Measurements from ENCODE around the gene RIMBP2.

Gene RIMBP2

DNA sequence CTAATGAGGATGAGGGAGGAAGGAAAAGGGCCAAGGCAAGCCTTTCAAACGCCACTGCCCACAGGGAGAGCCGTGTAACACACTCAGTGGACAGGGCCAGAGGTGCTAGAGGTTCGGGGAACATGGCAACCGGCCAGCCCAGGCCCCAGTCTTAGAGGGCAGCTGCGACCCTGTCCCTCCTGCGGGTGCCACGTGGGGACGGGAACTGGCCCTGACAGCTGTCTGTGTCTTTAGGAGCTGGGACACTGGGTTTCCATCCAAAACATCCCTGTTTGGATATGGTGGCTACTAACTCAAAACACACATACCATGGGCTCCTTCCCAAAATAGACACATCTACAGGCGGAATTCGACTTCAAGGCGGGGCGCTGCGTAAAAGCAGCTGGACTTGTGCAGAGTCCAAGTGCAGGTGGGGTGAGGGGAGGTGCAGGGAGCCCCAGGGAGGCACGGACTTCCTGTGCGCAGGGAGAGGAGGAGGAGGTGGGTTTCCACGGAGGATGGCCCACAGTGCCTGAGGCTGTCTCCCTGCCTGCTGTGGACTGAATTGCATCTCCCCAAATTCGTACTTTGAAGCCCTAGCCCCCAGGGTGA, 193.8 kb downstream of the RIMBP2 start:
- Histone ChIP-seq H3K4me3 (no peak overlapping the region), H3K9ac (no peak overlapping the region), H4K20me1 (peaks cover 0 to 9% (median 0%) of the 10 kb centered on the region in 11 experiments; a peak in 3 of 22 replicates), H3K4me2 (no peak overlapping the region), H3K4me1 (peaks cover 0 to 11% (median 3%) of the 10 kb centered on the region in 10 experiments; a peak in 9 of 20 replicates), H3K36me3 (no peaks in the 10 kb centered on the region), H3K27me3 (peaks cover 0 to 6% (median 0%) of the 10 kb centered on the region in 11 experiments; a peak in 3 of 22 replicates), H3K27ac (no peak overlapping the region), H3K9me3 (replicated peaks in 1 of 11) (no peaks in the 10 kb centered on the region)
- TF ChIP-seq Cebpa-rat (IDR thresholded peaks at IDR 0.05) = no peak

DNA sequence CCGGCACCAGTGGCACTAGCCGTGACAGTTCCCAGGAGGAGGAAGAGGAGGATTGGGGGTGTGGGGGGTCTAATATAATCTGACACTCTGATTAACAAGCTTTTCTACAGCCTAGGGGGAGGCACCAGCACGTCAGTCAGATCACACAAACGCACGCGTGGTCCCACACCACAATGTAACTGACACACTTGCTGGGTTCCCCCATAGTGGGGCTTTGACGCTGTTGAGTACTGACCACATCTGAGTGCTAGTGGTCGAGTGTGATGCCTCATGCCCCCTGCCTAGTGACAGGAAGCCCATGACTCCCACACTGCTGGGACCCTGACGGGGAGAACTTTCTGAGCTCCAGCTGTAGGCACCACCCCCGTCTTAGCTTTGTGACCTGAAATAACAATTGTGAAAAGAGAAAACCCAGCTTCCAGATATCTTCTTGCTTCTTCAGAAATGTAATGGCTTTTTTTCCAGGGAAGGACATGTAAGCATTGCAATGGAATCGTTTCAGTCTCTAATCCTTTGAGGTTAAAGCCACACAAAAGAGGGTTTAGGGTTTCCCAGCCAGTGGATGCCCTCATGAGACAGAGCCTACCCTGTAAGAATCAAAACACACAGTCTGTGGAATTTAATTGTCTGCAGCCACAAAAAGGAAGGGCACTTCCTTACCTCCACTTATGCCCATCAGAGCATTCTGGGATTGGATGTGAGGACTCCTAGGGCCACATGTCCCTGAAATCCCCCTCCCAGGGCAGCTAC, 194.5 kb downstream of the RIMBP2 start:
- no peaks in the 10 kb centered on the region for H3K36me3 ChIP-seq
- no peak overlapping the region for H3K27ac ChIP-seq
- TF ChIP-seq Cebpa-rat (IDR thresholded peaks at IDR 0.05) = no peak
- no peak overlapping the region for H3K4me3 ChIP-seq
- H3K9ac ChIP-seq = no peak overlapping the region
- peak overlapping the region in 6 of 11 experiments; percentile 6 to 36 (median 16); a peak in 6 of 22 replicates for H3K4me2 ChIP-seq
- H4K20me1 ChIP-seq = peaks cover 0 to 9% (median 0%) of the 10 kb centered on the region in 11 experiments; a peak in 3 of 22 replicates
- H3K4me1 ChIP-seq = peaks cover 0 to 11% (median 3%) of the 10 kb centered on the region in 10 experiments; a peak in 9 of 20 replicates
- H3K27me3 ChIP-seq = peaks cover 0 to 6% (median 0%) of the 10 kb centered on the region in 11 experiments; a peak in 3 of 22 replicates
- H3K9me3 ChIP-seq (replicated peaks in 1 of 11) = peaks cover 0 to 2% (median 0%) of the 10 kb centered on the region in 11 experiments; a peak in 1 of 22 replicates

DNA sequence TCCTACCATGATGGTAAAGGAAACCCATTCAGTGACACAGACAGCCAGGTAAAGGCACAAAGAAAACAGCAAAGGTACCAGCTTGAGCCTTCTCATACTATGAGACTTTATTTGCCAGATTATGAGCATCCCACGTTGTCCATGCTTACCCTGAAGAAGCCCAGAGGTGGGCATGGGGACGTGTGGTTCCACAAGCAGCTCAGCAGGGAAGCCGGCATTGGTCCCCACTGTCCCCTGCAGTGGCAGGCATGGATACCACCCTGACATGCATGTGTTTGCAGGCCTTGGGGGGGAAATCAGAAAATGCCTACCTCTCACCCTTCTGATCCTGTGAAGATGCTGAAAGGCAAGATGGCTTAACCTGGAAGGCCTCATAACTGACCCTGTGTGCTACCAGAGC, 195.3 kb downstream of the RIMBP2 start:
- peaks cover 0 to 10% (median 2%) of the 10 kb centered on the region in 11 experiments; a peak in 7 of 22 replicates for H3K9me3 ChIP-seq (replicated peaks in 1 of 11)
- H3K27ac ChIP-seq = no peak overlapping the region
- TF ChIP-seq Cebpa-rat (IDR thresholded peaks at IDR 0.05) = no peak
- H3K4me2 ChIP-seq = 0 out of 22 replicates have a peak overlapping the region, but pooled peaks of 1 of the 11 experiments have one; percentile 6
- no peaks in the 10 kb centered on the region for H3K36me3 ChIP-seq
- no peak overlapping the region for H3K9ac ChIP-seq
- H3K27me3 ChIP-seq = peaks cover 0 to 6% (median 0%) of the 10 kb centered on the region in 11 experiments; a peak in 3 of 22 replicates
- no peak overlapping the region for H3K4me3 ChIP-seq
- peaks cover 0 to 9% (median 0%) of the 10 kb centered on the region in 11 experiments; a peak in 3 of 22 replicates for H4K20me1 ChIP-seq
- peaks cover 0 to 11% (median 3%) of the 10 kb centered on the region in 10 experiments; a peak in 9 of 20 replicates for H3K4me1 ChIP-seq

DNA sequence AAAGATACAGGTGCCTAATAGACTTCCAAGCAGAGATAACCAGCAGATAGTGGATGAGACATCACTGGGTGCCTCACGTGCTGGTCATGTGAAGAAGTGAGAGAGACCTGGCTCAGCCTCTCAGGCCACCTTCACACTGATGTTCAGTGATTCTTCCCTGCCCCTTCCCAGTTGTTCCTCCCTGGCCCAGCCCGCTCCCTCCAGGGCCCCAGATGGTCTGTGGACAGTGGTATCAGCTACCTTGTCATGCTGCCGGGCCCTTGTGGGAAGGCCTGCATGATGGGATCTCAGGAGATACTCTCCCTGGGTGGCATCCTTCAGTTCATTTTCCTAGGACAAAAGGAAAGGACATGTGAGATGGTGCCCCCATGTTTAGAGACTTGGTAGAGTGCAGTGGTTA, 198.5 kb downstream of the RIMBP2 start:
- Histone ChIP-seq H3K4me1 (peaks cover 0 to 11% (median 3%) of the 10 kb centered on the region in 10 experiments; a peak in 9 of 20 replicates), H3K9ac (no peak overlapping the region), H4K20me1 (peaks cover 0 to 7% (median 0%) of the 10 kb centered on the region in 11 experiments; a peak in 1 of 22 replicates), H3K27ac (no peak overlapping the region), H3K9me3 (replicated peaks in 1 of 11) (peaks cover 0 to 15% (median 7%) of the 10 kb centered on the region in 11 experiments; a peak in 7 of 22 replicates), H3K4me3 (no peak overlapping the region), H3K36me3 (no peaks in the 10 kb centered on the region), H3K27me3 (no peaks in the 10 kb centered on the region), H3K4me2 (no peak overlapping the region)
- no peak for TF ChIP-seq Cebpa-rat (IDR thresholded peaks at IDR 0.05)

DNA sequence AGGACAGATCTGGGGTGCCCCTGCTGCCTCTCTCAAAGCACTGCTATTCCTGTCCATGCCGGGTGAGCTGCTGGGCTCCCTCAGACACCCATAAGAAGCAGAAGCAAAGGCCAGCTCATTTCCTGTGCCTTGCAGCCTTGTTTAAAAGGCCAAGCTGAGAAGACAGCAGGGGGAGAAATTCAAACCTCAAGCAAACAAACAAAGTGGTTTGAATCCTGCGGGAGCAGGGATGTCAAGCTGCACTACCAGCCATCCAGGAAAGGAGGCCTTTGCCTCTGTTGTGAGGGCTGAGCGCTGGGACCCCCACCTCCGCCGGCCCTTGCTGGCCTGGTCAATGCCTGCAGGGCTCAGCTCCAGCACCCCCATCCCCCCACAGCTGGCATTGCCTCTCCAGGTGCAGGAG, 201.9 kb downstream of the RIMBP2 start:
- TF ChIP-seq Cebpa-rat (IDR thresholded peaks at IDR 0.05) = no peak
- no peaks in the 10 kb centered on the region; a peak in 1 of 20 replicates for H3K4me1 ChIP-seq
- no peaks in the 10 kb centered on the region for H3K27me3 ChIP-seq
- no peaks in the 10 kb centered on the region for H3K36me3 ChIP-seq
- H4K20me1 ChIP-seq = no peaks in the 10 kb centered on the region
- peaks cover 0 to 15% (median 7%) of the 10 kb centered on the region in 11 experiments; a peak in 7 of 22 replicates for H3K9me3 ChIP-seq (replicated peaks in 1 of 11)
- H3K27ac ChIP-seq = no peak overlapping the region
- no peak overlapping the region for H3K4me2 ChIP-seq
- H3K9ac ChIP-seq = no peak overlapping the region
- no peak overlapping the region for H3K4me3 ChIP-seq

DNA sequence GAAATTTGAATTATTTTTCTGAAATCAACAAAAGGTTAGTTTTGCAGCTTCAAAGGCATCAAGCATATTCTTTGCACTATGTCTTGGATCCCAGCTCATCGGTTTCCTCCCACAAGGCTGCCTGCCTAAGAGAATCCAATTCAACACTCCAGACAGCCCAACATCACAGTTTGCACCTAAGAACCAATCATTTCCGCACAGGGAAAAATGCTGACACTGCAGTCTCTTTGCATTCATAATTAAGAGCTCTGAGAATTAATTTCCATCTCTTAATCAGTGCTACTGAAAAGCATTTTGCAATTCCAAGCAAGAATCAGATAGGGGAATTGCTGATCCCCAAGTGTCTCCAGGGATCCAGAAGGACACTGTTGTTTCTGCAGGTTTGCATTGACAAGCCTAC, 202.5 kb downstream of the RIMBP2 start:
- H3K4me2 ChIP-seq = no peak overlapping the region
- H3K27ac ChIP-seq = no peak overlapping the region
- no peak overlapping the region for H3K9ac ChIP-seq
- TF ChIP-seq Cebpa-rat (IDR thresholded peaks at IDR 0.05) = no peak
- no peaks in the 10 kb centered on the region; a peak in 1 of 20 replicates for H3K4me1 ChIP-seq
- H3K9me3 ChIP-seq (replicated peaks in 1 of 11) = peaks cover 0 to 15% (median 7%) of the 10 kb centered on the region in 11 experiments; a peak in 7 of 22 replicates
- H3K27me3 ChIP-seq = no peaks in the 10 kb centered on the region
- no peak overlapping the region for H3K4me3 ChIP-seq
- no peaks in the 10 kb centered on the region for H4K20me1 ChIP-seq
- no peaks in the 10 kb centered on the region for H3K36me3 ChIP-seq

DNA sequence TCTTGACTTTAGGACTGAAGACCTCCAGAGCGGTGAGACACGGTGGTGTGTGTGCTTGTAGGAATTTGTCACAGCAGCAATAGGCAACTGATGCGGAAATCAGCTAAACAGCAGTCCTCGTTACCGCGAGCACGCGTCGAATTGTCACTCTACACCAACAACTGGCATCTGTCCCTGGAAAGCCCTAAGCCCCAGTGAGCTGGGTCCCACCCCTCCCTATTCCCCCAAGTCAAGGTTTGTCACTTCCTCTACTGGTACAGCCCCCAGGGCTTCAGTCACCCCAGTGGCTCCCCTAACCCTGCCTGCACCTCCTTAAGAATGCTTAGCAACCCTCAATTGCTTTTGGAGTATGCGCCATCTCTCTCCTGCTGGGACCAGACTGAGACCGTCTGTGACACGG, 204.8 kb downstream of the RIMBP2 start:
- Histone ChIP-seq H3K4me3 (no peak overlapping the region), H3K4me1 (no peaks in the 10 kb centered on the region; a peak in 1 of 20 replicates), H3K27ac (no peak overlapping the region), H3K27me3 (no peaks in the 10 kb centered on the region), H3K9me3 (replicated peaks in 1 of 11) (peaks cover 0 to 17% (median 7%) of the 10 kb centered on the region in 11 experiments; a peak in 8 of 22 replicates), H3K36me3 (no peaks in the 10 kb centered on the region), H4K20me1 (no peaks in the 10 kb centered on the region), H3K9ac (no peak overlapping the region), H3K4me2 (no peak overlapping the region)
- no peak for TF ChIP-seq Cebpa-rat (IDR thresholded peaks at IDR 0.05)

DNA sequence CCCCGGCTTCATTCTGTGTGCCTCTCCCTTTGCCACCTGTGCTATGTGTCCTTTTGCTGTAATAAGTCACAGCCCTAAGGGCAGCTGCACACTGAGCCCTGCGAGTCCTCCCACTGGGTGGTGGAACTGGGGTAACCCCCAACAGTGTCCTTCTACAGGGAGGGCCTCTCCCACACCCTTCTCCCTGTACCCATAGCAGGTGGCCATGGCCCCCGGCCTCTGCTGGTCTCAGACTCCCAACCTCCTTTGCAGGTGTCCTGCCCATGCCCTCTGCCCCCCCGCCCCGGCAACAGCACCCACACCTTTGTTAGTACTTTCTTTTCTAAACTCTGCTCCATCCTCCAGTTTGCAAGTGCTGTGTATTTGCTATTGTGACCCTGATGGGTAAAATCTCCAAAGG, 206.6 kb downstream of the RIMBP2 start:
- Histone ChIP-seq H3K27me3 (no peaks in the 10 kb centered on the region), H3K4me3 (no peak overlapping the region), H3K9me3 (replicated peaks in 1 of 11) (peaks cover 0 to 6% (median 0%) of the 10 kb centered on the region in 11 experiments; a peak in 2 of 22 replicates), H3K27ac (no peak overlapping the region), H3K36me3 (no peaks in the 10 kb centered on the region), H4K20me1 (no peaks in the 10 kb centered on the region), H3K4me2 (no peak overlapping the region), H3K9ac (no peak overlapping the region), H3K4me1 (no peaks in the 10 kb centered on the region; a peak in 1 of 20 replicates)
- TF ChIP-seq Cebpa-rat (IDR thresholded peaks at IDR 0.05) = no peak

DNA sequence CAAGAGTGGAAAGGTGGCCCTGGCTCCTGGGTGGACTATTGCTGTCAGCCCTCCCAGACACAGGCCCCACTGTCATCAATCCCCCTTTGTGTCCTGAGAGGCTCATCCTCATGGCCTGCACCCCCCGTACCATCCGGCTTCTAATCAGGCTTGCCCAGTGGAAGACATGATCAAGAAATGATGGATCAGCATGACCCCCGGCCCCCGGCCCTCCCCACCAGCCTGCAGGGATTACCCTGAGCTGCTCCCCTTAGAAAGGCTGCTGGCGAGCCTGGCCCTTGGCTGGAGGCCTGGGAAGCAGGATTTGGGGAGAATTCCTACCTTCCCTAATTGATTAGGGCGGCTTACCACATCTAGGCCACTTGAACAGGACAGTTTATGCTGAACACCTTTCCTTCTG, 207.3 kb downstream of the RIMBP2 start:
- Histone ChIP-seq H3K9me3 (replicated peaks in 1 of 11) (peaks cover 0 to 6% (median 0%) of the 10 kb centered on the region in 11 experiments; a peak in 2 of 22 replicates), H3K4me1 (no peaks in the 10 kb centered on the region), H3K36me3 (no peaks in the 10 kb centered on the region), H3K9ac (no peak overlapping the region), H3K27ac (no peak overlapping the region), H3K27me3 (no peaks in the 10 kb centered on the region), H3K4me2 (no peak overlapping the region), H3K4me3 (no peak overlapping the region), H4K20me1 (no peaks in the 10 kb centered on the region)
- TF ChIP-seq Cebpa-rat (IDR thresholded peaks at IDR 0.05) = no peak
